Stimulated activated CD4-positive, alpha-beta T cell treated with anti-CD3 and anti-CD28 coated beads, Interleukin-1b, Interleukin-23, amount 100 ng/mL, for 4 hours (primary cell): ENCODE measurements around the gene IPO9.
"Not testable (repeated sequence)": the region's sequence is repeated elsewhere in the genome, so short reads cannot be mapped to it uniquely, and the experiment has no call there.

Experiments used
- DNase-seq, 2 donors: peaks; one replicate each; pipeline ENCODE4 v3.0.0-alpha.2; 2020; ENCODE audit warnings: low read depth in 2 of 2

Gene IPO9

GRCh38 chr1:201809876-201810275 is 19.1 kb upstream of the IPO9 start:
- DNase-seq: no peak

GRCh38 chr1:201810466-201811216 is 18.3 kb upstream of the IPO9 start:
- DNase-seq: no peak

- no peak for DNase-seq
Measured at GRCh38 chr1:201813226-201813625, 15.7 kb upstream of the IPO9 start.

DNA sequence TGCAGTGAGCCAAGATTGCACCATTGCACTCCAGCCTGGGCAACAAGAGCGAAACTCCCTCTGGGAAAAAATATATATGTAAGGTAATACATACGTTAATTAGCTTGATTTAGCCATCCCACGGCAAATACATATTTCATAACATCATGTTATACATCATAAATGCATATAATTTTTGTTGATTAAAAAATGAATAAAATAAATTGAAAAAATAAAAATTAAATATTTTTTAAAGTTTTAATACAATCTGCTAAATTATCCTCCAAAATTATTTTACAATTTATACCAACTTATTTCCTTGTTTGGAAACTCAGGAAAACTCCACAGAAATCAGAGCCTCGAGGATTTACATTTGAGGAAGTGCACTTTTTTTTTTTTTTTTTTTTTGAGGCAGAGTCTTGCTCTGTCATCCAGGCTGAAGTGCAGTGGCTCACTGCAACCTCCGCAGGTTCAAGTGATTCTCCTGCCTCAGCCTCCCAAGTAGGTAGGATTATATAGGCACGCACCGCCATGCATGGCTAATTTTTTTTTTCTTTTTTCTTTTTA is 12.6 kb upstream of the IPO9 start:
- no peak for DNase-seq

- no peak for DNase-seq
Measured at GRCh38 chr1:201818971-201819750, 9.8 kb upstream of the IPO9 start.

DNA sequence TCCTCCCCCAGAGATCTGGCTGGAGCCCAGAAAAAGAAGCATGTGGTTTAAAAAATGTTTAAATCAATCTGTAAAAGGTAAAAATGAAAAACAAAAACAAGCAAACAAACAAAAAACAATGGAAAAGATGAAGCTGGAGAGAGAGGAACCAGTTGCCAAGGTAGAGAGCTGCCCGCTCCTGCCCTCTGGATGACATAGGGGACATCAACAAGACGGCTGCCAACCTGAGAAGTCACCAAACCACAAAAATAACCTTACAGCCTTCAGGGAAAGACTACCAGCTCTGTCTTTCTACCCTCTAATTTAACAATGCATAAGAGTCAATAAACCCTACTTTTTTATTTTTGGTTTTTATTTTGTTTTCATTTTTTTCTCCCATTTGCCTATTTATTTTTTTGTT is 8.5 kb upstream of the IPO9 start:
- no peak for DNase-seq

GRCh38 chr1:201825245-201825644 is 3.7 kb upstream of the IPO9 start:
- no peak for DNase-seq

DNA sequence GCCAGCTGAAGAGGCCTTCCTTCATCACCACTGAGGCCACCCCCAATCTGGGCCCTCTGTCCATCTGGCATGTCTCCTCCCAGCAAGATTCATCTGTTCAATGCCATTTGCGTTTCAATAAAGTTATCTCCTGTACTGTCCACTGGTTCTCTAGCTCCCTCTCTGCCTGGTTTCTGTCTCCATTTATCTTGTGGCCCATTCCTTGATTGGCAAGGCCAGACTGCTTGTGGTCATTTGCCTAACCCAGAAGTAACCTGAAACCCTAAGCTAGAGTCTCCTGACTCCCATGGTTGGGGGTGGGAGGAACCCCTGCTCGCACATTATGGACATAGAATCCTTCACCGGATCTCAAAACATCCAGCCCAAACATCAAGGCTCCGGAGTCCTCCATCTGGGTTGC is 2.1 kb upstream of the IPO9 start:
- no peak for DNase-seq

DNA sequence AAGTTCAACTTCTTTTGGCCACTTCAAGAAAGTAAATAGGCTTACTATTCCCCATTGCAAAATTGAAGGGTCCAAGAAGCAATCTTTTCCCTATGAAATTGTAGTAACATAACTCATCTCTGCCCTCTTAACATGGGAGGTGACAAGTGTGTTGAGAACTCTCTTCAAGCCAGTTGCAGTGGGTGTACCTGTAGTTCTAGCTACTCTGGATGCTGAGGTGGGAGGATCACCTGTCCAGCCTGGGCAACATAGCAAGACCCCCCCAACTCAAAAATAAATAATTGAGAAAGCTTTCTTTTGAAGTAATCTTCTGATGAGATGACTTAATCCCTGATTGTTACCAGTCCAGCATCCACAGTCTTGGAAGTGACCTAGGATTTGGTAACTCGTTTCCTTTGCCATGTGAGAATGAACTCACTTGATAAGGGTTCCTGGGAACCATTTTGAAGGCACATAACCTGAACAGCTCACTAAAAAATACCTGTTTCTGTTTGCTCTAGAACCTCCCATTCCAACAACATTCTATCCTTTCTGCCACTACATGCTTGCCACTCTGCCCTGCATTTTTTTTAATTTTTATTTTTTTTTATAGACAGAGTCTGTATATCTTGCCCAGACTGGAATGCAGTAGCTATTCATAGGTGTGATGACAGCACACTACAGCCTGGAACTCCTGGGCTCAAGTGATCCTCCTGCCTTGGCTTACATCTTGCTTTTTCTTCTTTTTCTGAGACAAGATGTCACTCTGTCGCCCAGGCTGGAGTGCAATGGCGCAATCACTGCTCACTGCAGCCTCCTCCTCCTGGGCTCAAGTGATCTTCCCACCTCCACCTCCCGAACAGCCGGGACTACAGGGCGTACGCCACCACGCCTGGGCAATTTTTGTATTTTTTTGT is 1.4 kb upstream of the IPO9 start:
- no peak for DNase-seq

- no peak for DNase-seq
Measured at GRCh38 chr1:201828217-201828819, 639 bp upstream of the IPO9 start.

DNA sequence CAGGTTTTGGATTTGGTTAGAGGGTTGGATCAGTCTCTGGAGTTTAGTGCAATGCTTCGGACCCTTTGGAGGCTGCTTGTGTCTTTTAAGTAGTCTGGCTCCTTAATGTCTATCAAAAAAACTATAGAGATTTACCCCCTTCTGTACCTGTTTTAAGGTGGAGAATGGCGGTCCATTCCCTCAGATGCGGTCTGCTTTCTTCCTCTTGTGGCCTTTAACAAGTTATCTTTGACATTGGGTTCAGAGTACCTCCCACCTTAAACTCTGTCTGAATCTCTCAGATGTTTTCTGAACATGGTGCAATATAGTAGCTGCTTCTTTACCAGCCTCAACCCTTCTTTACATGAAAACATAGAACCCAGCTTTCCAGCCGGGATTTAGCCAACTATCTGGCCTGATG is 2.4 kb downstream of the IPO9 start:
- DNase-seq: no peak

DNA sequence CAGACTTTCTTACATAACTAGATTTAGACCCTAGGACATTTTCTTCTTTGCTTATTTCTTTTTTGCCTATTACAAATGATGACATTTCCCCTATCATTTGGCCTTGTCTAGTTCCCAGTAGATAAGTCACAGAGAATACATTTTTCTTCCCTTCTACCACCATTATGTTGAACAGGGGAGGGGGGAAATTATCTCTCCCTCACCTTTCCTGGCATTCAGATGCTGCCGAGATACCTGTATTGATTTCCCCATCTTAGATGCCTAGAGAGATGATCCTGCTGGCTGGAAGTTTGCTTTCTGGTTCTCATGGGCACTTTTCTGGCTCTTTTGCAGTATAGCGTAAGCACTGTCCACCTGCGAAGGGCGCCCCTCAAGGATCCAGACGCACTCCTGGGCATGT is 5.7 kb downstream of the IPO9 start:
- no peak for DNase-seq

DNA sequence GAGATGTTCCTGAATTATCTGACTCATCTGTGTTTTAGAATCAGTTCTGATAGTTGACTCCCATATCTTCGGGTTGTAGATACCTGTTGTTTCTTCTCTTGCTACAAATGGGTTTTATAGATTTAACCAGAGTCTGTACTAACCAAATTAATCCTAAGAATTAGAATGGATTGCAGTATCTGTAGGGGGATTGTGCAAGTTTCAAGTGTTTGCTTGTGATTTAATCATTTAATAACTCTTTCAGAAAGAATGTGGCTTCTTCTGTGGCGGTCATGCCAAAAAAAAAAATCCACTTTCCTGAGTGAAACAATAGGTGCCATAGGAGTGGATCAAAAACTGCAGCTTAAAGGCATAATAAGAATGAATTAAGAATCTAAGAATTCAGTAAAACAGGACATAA is 9.4 kb downstream of the IPO9 start:
- DNase-seq: no peak

- DNase-seq: not testable (repeated sequence)
Measured at GRCh38 chr1:201839089-201839488, 10.1 kb downstream of the IPO9 start.

DNA sequence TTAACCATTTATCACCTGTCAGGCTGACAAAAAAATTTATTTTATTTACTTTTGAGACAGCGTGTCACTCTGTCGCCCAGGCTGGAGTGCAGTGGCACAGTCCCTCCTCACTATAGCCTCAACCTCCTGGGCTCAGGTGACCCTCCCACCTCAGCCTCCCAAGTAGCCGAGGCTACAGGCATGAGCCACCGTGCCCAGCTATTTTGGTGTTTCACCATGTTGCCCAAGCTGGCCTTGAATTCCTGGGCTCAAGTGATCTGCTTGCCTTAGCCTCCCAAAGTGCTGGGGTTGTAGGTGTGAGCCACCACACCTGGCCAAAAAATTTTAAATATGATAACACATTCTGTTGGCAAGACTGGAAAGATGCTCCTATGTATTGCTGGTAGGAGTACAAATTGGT is 11.1 kb downstream of the IPO9 start:
- DNase-seq: no peak

DNA sequence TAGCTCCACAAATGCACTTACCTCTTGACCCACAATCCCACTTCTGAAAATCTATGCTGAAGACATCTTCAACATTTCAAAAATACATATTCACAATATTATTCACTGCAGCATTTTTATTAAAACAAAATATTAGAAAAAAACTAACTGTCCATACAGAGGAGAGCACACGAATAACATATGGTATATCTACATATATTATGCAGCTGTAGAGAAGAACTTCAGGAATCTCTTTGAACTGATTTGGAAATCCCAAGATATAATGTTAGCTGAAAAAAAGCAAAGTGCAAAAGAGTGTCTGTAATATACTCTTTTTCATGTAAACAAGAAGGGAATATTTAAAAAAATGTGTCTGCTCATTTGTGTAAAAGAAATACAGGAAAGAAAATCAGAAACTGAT is 11.5 kb downstream of the IPO9 start:
- no peak for DNase-seq

- DNase-seq: no peak
Measured at GRCh38 chr1:201841265-201841912, 12.4 kb downstream of the IPO9 start.

GRCh38 chr1:201842472-201843027 is 13.6 kb downstream of the IPO9 start:
- DNase-seq: no peak

DNA sequence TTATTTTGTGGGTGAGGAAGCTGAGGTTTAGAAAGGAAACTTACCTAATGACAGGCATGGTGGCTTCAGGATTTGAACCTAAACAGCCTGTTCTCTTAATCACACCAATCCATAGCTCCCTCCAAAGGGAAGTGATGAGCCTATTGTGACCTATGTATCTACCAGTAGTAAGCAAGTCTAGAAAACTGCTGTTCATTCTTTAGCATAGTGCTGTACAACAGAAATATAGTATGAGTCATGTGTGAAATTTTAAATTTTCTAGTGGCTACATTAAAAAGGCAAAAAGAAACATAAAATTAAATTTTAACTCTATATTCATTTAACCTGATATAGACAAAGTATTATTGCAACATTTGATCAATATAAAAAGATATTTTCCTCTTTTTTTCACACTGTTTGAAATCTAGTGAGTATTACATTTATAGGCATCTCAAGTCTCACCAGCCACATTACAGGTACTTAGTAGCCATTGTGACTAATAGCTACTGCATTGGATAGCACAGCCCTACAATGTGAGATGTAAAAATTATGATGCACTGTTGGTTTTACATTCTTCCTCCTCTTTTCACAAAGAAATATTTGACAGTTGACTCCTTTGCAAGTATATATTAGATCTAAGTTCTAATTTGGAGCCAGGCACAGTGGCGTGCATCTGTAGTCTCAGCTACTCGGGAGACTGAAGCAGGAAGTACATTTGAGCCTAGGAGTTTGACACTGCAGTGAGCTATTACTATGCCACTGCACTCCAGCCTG is 16.6 kb downstream of the IPO9 start:
- no peak for DNase-seq

- DNase-seq: no peak
Measured at GRCh38 chr1:201847150-201847549, 18.2 kb downstream of the IPO9 start.
